GM21737 (cell line): Measurements from ENCODE around the gene ADK.
"Not testable (repeated sequence)": the region's sequence is repeated elsewhere in the genome, so short reads cannot be mapped to it uniquely, and the experiment has no call there.

Source experiments
- ATAC-seq: cut with Tn5 transposase; IDR thresholded peaks from one replicate; pipeline ENCODE4 v1.9.1; 2021; ENCODE audit warnings: mild to moderate bottlenecking, moderate library complexity; ENCODE audit not compliant: unreplicated experiment

The ADK gene

GRCh38 chr10:74460812-74461211, 309.8 kb downstream of the ADK start:
- ATAC-seq: no peak

DNA sequence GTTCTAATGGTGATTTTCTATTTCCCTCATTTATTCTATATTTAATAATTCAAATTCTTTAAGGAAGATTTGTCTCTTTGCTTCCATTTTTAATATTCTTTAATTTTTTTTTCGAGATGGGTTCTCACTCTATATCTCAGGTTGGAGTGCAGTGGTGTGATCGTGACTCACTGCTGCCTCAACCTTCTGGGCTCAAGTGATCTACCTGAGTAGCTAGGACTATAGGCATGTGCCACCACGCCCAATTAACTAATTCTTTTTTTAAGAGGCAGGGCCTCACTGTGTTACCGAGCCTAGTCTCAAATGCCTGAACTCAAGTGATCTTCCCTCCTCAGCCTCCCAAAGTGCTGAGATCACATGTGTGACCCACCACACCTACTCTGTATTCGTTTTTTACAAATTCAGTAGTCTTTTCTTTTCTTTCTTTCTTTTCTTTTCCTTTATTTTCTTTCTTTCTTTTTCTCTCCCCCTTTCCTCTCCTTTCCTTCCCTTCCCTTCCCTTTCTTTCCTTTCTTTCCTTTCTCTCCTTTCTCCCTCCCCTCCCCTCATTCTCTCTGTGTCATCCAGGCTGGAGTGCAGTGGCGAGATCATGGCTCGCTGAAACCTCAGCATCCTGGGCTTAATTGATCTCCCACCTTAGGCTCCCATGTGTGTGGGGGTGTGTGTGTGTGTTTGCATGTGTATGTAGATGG, 323.1 kb downstream of the ADK start:
- ATAC-seq: no peak

GRCh38 chr10:74476162-74476706, 325.2 kb downstream of the ADK start:
- not testable (repeated sequence) for ATAC-seq

DNA sequence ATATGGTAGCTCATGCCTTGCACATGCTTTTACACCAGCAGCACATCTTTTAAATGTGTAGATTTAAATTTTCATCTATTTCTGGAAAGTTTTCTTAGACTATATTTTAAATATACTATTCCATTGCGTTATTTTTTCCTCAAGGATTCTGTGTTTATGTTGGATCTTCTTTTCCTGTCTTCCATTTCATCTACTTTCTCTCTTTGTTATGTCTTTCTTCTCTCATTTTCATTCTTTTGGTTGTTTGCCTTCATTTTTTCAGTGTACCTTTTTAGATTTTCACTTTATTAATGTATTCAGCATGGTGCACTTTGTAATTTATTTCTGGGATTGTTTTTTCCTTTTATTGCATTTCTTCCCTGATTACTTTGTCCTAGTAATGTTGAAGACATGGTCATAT, 329.8 kb downstream of the ADK start:
- ATAC-seq: no peak

GRCh38 chr10:74483356-74483755, 332.3 kb downstream of the ADK start:
- ATAC-seq: no peak

- ATAC-seq: no peak
These were observed 334.3 kb downstream of the ADK start for GRCh38 chr10:74485283-74485682.

GRCh38 chr10:74486659-74487058, 335.6 kb downstream of the ADK start:
- ATAC-seq: no peak

GRCh38 chr10:74488907-74489306, 337.9 kb downstream of the ADK start:
- ATAC-seq: no peak

DNA sequence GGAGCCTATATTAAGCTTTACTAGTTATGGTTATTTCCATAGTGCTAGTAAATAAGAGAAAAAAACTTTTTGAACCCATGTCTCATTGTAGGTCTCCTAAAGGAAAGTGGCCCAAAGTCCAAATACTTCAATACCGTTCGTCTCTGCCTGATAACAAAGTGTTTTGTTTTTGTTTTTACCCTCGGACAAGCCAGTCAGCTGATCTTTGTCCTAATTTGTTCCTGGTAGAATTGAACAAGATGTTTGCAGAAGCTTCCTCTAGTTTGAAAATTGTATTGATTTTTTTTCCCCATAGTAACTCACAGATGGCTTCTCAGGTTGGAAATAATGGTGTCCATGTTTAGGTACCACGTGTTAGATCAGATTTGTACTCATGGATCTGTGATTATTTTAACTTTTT, 339.5 kb downstream of the ADK start:
- no peak for ATAC-seq

- no peak for ATAC-seq
These were observed 340.0 kb downstream of the ADK start for GRCh38 chr10:74491014-74491413.

DNA sequence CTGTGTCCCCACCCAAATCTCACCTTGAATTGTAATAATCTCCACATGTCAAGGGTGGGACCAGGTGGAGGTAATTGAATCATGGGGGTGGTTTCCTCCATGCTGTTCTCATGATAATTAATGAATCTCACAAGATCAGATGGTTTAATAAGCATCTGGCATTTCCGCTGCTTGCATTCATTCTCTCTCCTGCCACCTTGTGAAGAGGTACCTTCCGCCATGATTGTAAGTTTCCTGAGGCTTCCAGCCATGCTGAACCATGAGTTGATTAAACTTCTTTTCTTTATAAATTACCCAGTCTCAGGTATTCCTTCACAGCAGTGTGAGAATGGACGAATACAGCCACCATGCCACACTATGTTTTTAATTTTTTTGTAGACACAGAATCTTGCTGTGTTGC, 345.3 kb downstream of the ADK start:
- not testable (repeated sequence) for ATAC-seq

DNA sequence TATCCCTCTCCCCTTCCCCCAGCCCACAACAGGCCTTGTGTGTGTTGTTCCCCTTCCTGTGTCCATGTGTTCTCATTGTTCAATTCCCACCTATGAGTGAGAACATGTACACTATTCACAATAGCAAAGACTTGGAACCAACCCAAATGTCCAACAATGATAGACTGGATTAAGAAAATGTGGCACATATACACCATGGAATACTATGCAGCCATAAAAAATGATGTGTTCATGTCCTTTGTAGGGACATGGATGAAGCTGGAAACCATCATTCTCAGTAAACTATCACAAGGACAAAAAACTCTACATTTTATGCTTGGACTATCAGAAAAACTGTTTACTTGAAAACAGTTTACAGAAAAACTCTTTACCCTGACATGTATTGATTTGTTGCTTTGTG, 347.6 kb downstream of the ADK start:
- not testable (repeated sequence) for ATAC-seq

DNA sequence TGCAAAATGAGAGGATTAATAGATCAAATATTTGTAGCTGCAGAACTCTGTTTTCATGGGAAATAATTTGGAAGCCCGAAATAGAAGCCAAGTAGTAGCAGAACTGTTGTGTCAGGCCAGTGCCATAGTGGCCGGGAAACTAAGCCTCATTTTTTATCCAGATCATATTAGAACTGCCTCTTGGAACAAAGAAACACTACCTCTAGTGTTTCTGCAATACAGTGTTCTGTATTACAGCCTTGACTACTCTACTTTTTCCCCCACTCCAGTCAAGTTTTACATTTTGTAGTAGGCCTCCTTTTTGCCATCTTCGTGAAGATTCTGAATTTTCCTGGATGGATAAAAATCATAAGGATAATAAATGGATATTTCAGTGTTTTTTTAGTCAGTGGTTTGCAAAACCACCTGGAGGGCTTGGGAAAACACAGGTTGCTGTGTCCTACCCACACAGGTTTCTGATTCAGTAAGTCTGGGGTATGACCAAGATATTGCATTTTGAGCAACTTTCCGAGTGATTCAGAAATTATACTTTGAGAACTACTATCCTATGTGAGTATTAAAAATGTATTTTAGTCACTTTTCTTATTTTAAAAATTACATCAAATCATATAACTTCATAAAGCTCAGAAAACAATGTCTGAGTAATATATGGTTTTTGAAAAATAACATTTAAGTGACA, 349.1 kb downstream of the ADK start:
- no peak for ATAC-seq

DNA sequence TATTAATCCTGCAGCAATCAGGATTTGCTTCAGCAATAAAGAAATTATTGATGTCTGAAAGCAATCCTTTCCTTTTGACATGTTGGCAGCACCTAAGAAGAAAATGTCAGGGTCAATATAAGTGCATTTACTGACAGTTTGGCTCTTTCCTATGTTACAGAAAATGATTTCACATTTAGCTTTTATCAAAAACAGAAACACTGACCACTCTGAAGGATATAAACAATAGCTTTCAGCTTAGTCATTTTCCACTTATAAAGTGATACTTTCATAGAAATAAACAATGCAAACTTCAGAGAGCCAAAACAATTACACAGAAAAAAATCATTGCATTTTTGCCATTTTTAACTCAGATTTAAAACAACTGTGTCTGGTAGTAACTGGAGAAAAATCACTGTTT, 349.8 kb downstream of the ADK start:
- no peak for ATAC-seq

GRCh38 chr10:74502963-74503608, 352.1 kb downstream of the ADK start:
- ATAC-seq: no peak

DNA sequence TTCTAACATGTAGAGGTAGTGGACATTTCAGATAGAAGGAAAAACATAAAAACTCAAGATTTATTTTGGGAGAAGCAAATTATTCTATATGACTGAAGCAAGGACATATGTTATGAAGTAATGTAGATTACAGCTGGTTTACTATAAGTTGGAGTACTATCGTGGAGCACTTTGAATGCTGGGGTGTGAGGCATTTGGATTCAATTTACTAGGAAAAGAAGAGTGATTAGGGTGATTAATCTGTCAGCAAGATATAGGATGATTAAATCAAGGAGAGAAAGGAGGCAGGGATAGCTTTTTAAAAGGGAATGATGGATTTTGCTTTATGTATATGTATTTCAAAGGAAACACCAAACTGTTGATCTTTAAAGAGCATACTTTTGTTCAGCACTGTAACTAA, 356.9 kb downstream of the ADK start:
- no peak for ATAC-seq

DNA sequence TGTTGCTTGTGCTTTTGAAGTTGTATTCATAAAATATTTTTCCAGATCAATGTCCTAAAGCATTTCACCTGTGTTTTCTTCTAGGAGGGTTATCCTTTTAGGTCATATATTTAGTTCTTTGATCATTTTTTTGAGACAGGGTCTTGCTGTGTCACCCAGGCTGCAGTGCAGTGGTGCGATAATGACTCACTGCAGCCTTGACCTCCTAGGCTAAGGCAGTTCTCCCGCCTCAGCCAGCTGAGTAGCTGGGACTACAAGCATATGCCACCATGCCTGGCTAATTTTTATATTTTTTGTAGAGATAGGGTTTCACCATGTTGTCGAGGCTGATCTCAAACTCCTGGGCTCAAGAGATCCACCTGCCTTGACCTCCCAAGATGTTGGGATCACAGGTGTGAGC, 359.6 kb downstream of the ADK start:
- ATAC-seq: no peak

- no peak for ATAC-seq
These were observed 360.0 kb downstream of the ADK start for GRCh38 chr10:74511051-74511450.

- no peak for ATAC-seq
These were observed 363.3 kb downstream of the ADK start for GRCh38 chr10:74514322-74514721.

DNA sequence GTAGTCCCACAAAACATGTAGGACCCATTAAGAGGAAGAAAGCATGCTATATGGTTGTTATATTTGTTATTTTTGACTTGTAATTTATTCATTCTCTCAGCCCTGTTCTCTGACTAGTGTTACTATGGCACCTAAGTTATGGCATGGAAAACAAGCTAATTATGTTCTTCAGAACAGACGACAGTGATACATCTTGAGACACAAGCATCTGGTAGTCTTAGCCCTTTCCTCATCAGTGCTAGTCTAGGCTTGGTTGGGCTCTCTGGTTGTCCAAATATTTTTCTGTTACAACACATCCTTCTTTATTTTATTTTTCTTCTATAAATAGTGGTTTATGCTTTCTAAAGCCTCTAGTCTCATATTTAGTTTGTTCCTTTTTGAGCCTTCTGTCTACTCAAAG, 367.0 kb downstream of the ADK start:
- no peak for ATAC-seq

DNA sequence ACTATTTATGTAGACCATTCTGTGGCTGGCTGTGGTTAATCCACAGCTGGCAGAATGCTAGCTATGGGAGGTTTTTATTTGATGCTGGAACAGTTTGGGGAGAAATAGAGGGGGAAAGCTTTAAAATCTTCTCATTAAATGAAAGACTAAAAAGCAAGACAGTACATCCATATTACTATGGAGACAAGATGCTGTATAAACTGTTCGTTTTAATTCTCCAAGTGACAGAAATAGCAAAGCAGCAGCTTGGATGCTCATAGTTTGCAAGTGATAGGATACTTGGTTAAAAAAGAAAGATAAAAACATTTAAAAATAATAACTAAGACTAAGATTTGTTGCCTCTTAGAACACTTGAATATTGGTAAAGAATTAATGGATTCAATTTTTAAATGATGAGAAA, 370.5 kb downstream of the ADK start:
- ATAC-seq: no peak

GRCh38 chr10:74523199-74523598, 372.2 kb downstream of the ADK start:
- ATAC-seq: no peak
